Activated CD4-positive, alpha-beta memory T cell treated with anti-CD3 and anti-CD28 coated beads, Interleukin-2, amount 10 ng/mL, durations not matched to agents 7 days and 5 days (primary cell): ENCODE measurements around the gene FAM13C. TPM values are rescaled to one million over a fixed set of nuclear protein-coding genes. Genes with fewer than 3 reads are reported as not detected.
"Not testable (repeated sequence)": the region's sequence is repeated elsewhere in the genome, so short reads cannot be mapped to it uniquely, and the experiment has no call there.

Experiments used
- CTCF ChIA-PET: fragments of 350-600 bp; sonication (Branson Sonifier 250); formaldehyde crosslinking; loops from one replicate; lab custom pipeline; 2021; ENCODE audit warnings: antibody characterized with exemption, inconsistent platforms; lab: Charles Lee
- POLR2A ChIA-PET: fragments of 350-600 bp; sonication (Branson Sonifier 250); formaldehyde crosslinking; loops from one replicate; lab custom pipeline; 2021; ENCODE audit warnings: antibody characterized with exemption; lab: Charles Lee
- DNase-seq: peaks from one replicate; pipeline ENCODE4 v3.0.0-alpha.2; 2020
- H3K27ac Mint-ChIP-seq: one replicate; pipeline ENCODE4 v1.8.0; 2021; ENCODE audit warnings: mild to moderate bottlenecking, mixed read lengths
- H3K27me3 Mint-ChIP-seq: one replicate; pipeline ENCODE4 v1.8.0; 2021; ENCODE audit warnings: mixed read lengths
- H3K36me3 Mint-ChIP-seq: one replicate; pipeline ENCODE4 v1.8.0; 2021; ENCODE audit warnings: low read depth, mixed read lengths
- H3K4me1 Mint-ChIP-seq: one replicate; pipeline ENCODE4 v1.8.0; 2021; ENCODE audit warnings: mixed read lengths
- H3K4me3 Mint-ChIP-seq: one replicate; pipeline ENCODE4 v1.8.0; 2021; ENCODE audit warnings: mild to moderate bottlenecking, mixed read lengths
- H3K9me3 Mint-ChIP-seq: one replicate; pipeline ENCODE4 v1.8.0; 2021; ENCODE audit warnings: mixed read lengths
- total RNA-seq, 2 experiments: library from RNA; stranded (reverse); gene quantifications; one replicate each; pipeline ENCODE4 v1.2.3, GENCODE V29; 2021

Gene FAM13C
- total RNA-seq, 2 experiments from 2014 or later: not detected

- Mint-ChIP-seq H3K4me1 (no peaks in the 10 kb centered on the region), H3K27ac (no peak overlapping the region), H3K36me3 (no peaks in the 10 kb centered on the region), H3K27me3 (no peaks in the 10 kb centered on the region), H3K9me3 (no peaks in the 10 kb centered on the region), H3K4me3 (no peak overlapping the region)
- CTCF ChIA-PET: no interaction called here
- DNase-seq: no peak
- POLR2A ChIA-PET: no interaction called here
These were observed 137.1 kb downstream of the FAM13C start for GRCh38 chr10:59225211-59225610.

GRCh38 chr10:59223597-59223996, 138.8 kb downstream of the FAM13C start:
- H3K27ac Mint-ChIP-seq, H3K27me3 Mint-ChIP-seq, H3K9me3 Mint-ChIP-seq, POLR2A ChIA-PET, H3K36me3 Mint-ChIP-seq, H3K4me3 Mint-ChIP-seq, DNase-seq, CTCF ChIA-PET, H3K4me1 Mint-ChIP-seq: not testable (repeated sequence)

GRCh38 chr10:59222788-59223187, 139.6 kb downstream of the FAM13C start:
- H3K9me3 Mint-ChIP-seq: no peaks in the 10 kb centered on the region
- ChIA-PET CTCF (no interaction called here), POLR2A (no interaction called here)
- DNase-seq: no peak
- H3K27ac Mint-ChIP-seq: no peak overlapping the region
- H3K36me3 Mint-ChIP-seq: no peaks in the 10 kb centered on the region
- H3K4me1 Mint-ChIP-seq: no peaks in the 10 kb centered on the region
- H3K27me3 Mint-ChIP-seq: no peaks in the 10 kb centered on the region
- H3K4me3 Mint-ChIP-seq: no peak overlapping the region

- CTCF ChIA-PET: no interaction called here
- Mint-ChIP-seq H3K9me3 (no peaks in the 10 kb centered on the region), H3K4me1 (no peaks in the 10 kb centered on the region), H3K27me3 (no peaks in the 10 kb centered on the region), H3K4me3 (no peak overlapping the region), H3K27ac (no peak overlapping the region), H3K36me3 (no peaks in the 10 kb centered on the region)
- no peak for DNase-seq
- POLR2A ChIA-PET: no interaction called here
These were observed 146.0 kb downstream of the FAM13C start for GRCh38 chr10:59216178-59216869.

- no peak for DNase-seq
- H3K27me3 Mint-ChIP-seq: no peaks in the 10 kb centered on the region
- POLR2A ChIA-PET: no interaction called here
- H3K9me3 Mint-ChIP-seq: no peaks in the 10 kb centered on the region
- no peak overlapping the region for H3K27ac Mint-ChIP-seq
- CTCF ChIA-PET: no interaction called here
- H3K4me3 Mint-ChIP-seq: no peak overlapping the region
- no peaks in the 10 kb centered on the region for H3K4me1 Mint-ChIP-seq
- H3K36me3 Mint-ChIP-seq: no peaks in the 10 kb centered on the region
These were observed 148.2 kb downstream of the FAM13C start for GRCh38 chr10:59214160-59214559.

- H3K4me3 Mint-ChIP-seq: no peak overlapping the region
These were observed 150.0 kb downstream of the FAM13C start for GRCh38 chr10:59212301-59212798.

GRCh38 chr10:59206204-59206720, 156.1 kb downstream of the FAM13C start:
- DNase-seq: no peak
- Mint-ChIP-seq H3K27me3 (no peaks in the 10 kb centered on the region), H3K36me3 (no peaks in the 10 kb centered on the region), H3K4me3 (no peak overlapping the region), H3K4me1 (no peaks in the 10 kb centered on the region), H3K9me3 (peaks cover 11% of the 10 kb centered on the region), H3K27ac (no peak overlapping the region)
- ChIA-PET POLR2A (no interaction called here), CTCF (no interaction called here)

More at GRCh38 chr10:59212301-59212798, 150.0 kb downstream of the FAM13C start:
- Mint-ChIP-seq H3K27me3 (no peaks in the 10 kb centered on the region), H3K36me3 (no peaks in the 10 kb centered on the region), H3K4me1 (no peaks in the 10 kb centered on the region), H3K27ac (no peak overlapping the region), H3K9me3 (peaks cover 7% of the 10 kb centered on the region)
- CTCF ChIA-PET: no interaction called here
- DNase-seq: no peak
- POLR2A ChIA-PET: no interaction called here

Other genes starting within 250 kb of the FAM13C start
- gene PHYHIPL, start 185.9 kb downstream of the FAM13C start, total RNA-seq: not detected